CD4-positive, alpha-beta T cell treated with Interleukin-4 for 1 hour (primary cell): ENCODE data around the gene AUTS2.

ENCODE experiments used
- DNase-seq, 2 donors: peaks; one replicate each; pipeline ENCODE4 v3.0.0-alpha.2; 2020 to 2022

The AUTS2 gene

GRCh38 chr7:70542750-70543376 lies 944.6 kb downstream of the AUTS2 start:
- no peak for DNase-seq

- DNase-seq, result no peak
Observed at GRCh38 chr7:70544016-70544415, 945.7 kb downstream of the AUTS2 start.

- no peak for DNase-seq
Observed at GRCh38 chr7:70545214-70545613, 946.9 kb downstream of the AUTS2 start.

GRCh38 chr7:70552141-70552540 lies 953.9 kb downstream of the AUTS2 start:
- no peak for DNase-seq

- DNase-seq, result no peak
Observed at GRCh38 chr7:70553364-70553763, 955.1 kb downstream of the AUTS2 start.

- no peak for DNase-seq
Observed at GRCh38 chr7:70554646-70555045, 956.4 kb downstream of the AUTS2 start.

GRCh38 chr7:70556761-70557160 lies 958.5 kb downstream of the AUTS2 start:
- no peak for DNase-seq

- DNase-seq, result no peak
Observed at GRCh38 chr7:70557338-70557737, 959.1 kb downstream of the AUTS2 start.

- DNase-seq, result no peak
Observed at GRCh38 chr7:70559815-70560214, 961.5 kb downstream of the AUTS2 start.

GRCh38 chr7:70563960-70564359 lies 965.7 kb downstream of the AUTS2 start:
- no peak for DNase-seq

GRCh38 chr7:70565721-70566370 lies 967.6 kb downstream of the AUTS2 start:
- DNase-seq, result no peak

- no peak for DNase-seq
Observed at GRCh38 chr7:70566671-70567070, 968.4 kb downstream of the AUTS2 start.

GRCh38 chr7:70568674-70569334 lies 970.5 kb downstream of the AUTS2 start:
- no peak for DNase-seq

- DNase-seq, result no peak
Observed at GRCh38 chr7:70569335-70569819, 971.1 kb downstream of the AUTS2 start.

- no peak for DNase-seq
Observed at GRCh38 chr7:70570029-70570428, 971.8 kb downstream of the AUTS2 start.

GRCh38 chr7:70570961-70571360 lies 972.7 kb downstream of the AUTS2 start:
- DNase-seq, result no peak

GRCh38 chr7:70571403-70571934 lies 973.2 kb downstream of the AUTS2 start:
- DNase-seq, result no peak

- DNase-seq, result no peak
Observed at GRCh38 chr7:70571961-70572360, 973.7 kb downstream of the AUTS2 start.

- DNase-seq, result no peak
Observed at GRCh38 chr7:70572571-70572970, 974.3 kb downstream of the AUTS2 start.

GRCh38 chr7:70573071-70573661 lies 974.9 kb downstream of the AUTS2 start:
- no peak for DNase-seq

- no peak for DNase-seq
Observed at GRCh38 chr7:70573696-70574095, 975.4 kb downstream of the AUTS2 start.

- no peak for DNase-seq
Observed at GRCh38 chr7:70574314-70574834, 976.1 kb downstream of the AUTS2 start.
